Measurements from ENCODE around the gene LYZL4. TPM values are rescaled to one million over a fixed set of nuclear protein-coding genes. Genes with fewer than 3 reads are reported as not detected.

LYZL4 gene
- total RNA-seq, 3 donors from 2014 or later = not detected

DNA sequence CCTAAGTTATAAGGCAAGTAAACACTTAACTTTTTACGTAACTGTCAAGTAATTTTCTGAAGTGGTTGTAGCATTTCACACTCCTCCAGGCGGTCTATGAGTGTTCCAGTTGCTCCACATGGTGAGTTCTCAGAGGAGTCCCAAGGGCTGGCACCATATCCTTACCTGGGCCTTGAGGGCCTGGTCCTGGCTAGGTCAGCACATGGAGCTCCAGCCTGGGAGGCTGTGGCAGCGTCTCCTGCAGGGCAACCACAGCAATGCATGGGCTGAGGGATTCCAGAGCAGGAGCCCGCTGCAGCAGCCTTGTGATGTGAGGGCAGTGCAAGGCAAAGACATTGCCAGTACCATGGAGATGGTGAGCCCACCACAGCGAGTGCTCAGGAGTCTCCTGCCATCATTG is 32.2 kb upstream of the LYZL4 start:
- H3K4me3 ChIP-seq = no peak overlapping the region
- TF ChIP-seq, protein P1, sequence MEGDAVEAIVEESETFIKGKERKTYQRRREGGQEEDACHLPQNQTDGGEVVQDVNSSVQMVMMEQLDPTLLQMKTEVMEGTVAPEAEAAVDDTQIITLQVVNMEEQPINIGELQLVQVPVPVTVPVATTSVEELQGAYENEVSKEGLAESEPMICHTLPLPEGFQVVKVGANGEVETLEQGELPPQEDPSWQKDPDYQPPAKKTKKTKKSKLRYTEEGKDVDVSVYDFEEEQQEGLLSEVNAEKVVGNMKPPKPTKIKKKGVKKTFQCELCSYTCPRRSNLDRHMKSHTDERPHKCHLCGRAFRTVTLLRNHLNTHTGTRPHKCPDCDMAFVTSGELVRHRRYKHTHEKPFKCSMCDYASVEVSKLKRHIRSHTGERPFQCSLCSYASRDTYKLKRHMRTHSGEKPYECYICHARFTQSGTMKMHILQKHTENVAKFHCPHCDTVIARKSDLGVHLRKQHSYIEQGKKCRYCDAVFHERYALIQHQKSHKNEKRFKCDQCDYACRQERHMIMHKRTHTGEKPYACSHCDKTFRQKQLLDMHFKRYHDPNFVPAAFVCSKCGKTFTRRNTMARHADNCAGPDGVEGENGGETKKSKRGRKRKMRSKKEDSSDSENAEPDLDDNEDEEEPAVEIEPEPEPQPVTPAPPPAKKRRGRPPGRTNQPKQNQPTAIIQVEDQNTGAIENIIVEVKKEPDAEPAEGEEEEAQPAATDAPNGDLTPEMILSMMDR (IDR thresholded peaks at IDR 0.05) = no peak
- intact Hi-C loops (cut with DNase I, micrococcal nuclease) = loop anchor here (5.0 kb wide), 2 partner anchors 195 to 210 kb away; no protein-coding TSS in a partner anchor
- ATAC-seq = no peak
- DNase-seq = no peak
- H3K36me3 ChIP-seq (ENCODE audit: low read depth) = no peaks in the 10 kb centered on the region
- no peaks in the 10 kb centered on the region for H3K9me3 ChIP-seq
- no peaks in the 10 kb centered on the region for H3K4me1 ChIP-seq (ENCODE audit: low read depth)

DNA sequence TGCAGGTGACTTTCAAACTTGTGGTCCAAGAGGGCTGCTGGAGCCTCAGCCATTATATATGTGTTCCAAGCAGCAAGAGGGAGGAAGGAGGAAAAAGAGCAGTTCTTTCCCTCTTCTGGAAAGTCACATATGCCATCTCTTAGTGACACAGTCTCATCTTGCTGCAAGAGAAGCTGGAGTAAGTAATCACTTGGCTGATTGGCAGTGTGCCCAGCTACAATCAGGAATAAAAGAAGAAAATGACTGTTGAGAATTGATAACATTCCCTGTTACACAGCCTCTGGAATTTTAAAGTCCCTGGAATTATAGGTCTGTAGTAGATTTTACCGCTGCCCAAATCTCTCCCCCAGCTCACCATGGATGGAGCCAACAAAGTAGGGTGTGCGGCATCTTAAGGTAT is 31.4 kb upstream of the LYZL4 start:
- DNase-seq = no peak
- TF ChIP-seq, protein P1 (IDR thresholded peaks at IDR 0.05) = no peak
- no peak for ATAC-seq
- no peaks in the 10 kb centered on the region for H3K4me1 ChIP-seq (ENCODE audit: low read depth)
- H3K4me3 ChIP-seq = no peak overlapping the region
- no peaks in the 10 kb centered on the region for H3K36me3 ChIP-seq (ENCODE audit: low read depth)
- intact Hi-C loops (cut with DNase I, micrococcal nuclease) = loop anchor here (5.0 kb wide), 2 partner anchors 194 to 209 kb away; no protein-coding TSS in a partner anchor
- H3K9me3 ChIP-seq = no peaks in the 10 kb centered on the region

DNA sequence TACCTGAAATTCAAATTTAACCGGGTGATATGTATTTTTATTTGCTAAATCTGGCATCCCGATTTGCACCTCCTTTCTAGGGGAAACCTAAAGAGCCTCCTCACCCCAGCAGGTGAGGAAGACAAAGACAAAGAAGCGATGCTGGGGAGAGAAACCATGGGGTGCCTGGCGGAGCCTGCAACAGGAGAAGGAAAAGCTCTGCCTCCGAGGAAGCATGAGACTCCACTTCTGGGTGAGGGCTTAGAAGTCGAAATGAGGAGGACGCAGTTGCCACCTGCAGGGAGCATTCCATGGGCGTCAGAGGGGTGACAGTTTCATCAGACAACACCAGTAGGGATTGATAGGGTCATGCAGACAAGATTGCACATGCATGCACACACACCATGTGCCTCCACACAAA is 30.5 kb upstream of the LYZL4 start:
- TF ChIP-seq, protein P1 (IDR thresholded peaks at IDR 0.05) = no peak
- intact Hi-C loops (cut with DNase I, micrococcal nuclease) = loop anchor here (5.0 kb wide), 2 partner anchors 194 to 209 kb away; no protein-coding TSS in a partner anchor
- no peak for ATAC-seq
- Histone ChIP-seq H3K36me3 (ENCODE audit: low read depth) (no peaks in the 10 kb centered on the region), H3K9me3 (no peaks in the 10 kb centered on the region), H3K4me1 (ENCODE audit: low read depth) (no peaks in the 10 kb centered on the region), H3K4me3 (no peak overlapping the region)
- DNase-seq = no peak

DNA sequence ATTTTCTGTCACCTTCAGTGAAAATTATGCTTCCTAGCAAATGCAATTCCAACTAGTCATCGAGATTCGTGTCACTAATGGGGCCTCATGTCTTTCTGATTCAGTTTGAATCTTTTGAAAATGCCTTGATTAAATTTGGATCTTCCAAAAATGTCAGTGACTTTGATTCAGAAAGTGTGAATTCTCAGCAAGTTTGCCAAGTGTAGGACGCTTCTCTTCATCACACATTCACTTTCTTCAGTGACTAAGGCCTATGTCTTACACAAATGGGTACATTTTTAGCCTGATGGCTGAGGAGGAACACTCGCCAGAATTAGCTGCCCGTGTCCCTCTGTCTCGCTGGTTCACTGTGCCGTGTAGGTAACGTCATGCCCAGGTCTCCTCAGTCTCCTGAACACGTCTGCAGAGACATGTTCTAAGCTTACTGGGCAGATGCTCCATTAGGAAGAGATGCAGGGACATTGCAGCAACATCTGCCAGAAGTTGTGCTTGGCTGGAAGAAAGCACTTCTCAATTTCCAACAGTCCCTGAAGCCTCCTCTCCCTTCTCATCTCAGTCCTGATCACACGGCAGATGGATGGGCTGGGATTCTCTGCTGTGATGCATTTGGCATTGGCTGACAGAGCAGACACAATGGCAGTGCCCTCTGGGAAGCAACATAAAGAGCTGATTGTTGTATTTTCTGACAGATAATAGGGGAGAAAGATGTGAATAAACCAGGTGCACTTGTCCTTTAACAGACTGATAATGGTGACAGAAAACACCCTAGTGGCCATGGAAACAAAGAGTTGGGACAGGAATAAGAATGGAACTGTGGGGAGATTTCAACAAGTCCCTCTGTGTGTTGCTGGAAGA is 29.1 kb upstream of the LYZL4 start:
- Histone ChIP-seq H3K36me3 (ENCODE audit: low read depth) (no peaks in the 10 kb centered on the region), H3K9me3 (no peaks in the 10 kb centered on the region), H3K4me3 (no peak overlapping the region), H3K4me1 (ENCODE audit: low read depth) (no peaks in the 10 kb centered on the region)
- ATAC-seq (no peak), DNase-seq (no peak)
- TF ChIP-seq, protein P1 (IDR thresholded peaks at IDR 0.05) = no peak
- intact Hi-C loops (cut with DNase I, micrococcal nuclease) = loop anchor here (5.0 kb wide), 2 partner anchors 192 to 207 kb away; no protein-coding TSS in a partner anchor

DNA sequence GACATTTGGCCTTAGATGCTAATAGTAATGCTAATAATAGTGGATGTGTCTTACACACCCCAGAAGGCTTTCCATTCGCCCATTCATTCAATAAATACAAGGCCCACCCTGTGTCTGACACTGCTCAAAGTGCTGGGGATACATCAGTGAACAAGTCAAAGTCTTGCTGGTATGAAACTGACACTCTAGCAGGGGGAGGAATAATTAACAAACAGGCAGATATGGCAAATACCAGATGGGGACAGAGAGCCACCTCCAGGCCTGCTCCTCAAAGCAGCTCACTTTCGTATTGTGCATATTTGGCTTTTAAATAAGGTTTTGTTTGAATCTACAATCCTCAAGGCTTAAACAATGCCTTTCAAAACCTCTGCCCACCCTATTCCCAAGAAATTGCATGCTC is 28.3 kb upstream of the LYZL4 start:
- TF ChIP-seq, protein P1 (IDR thresholded peaks at IDR 0.05) = no peak
- H3K36me3 ChIP-seq (ENCODE audit: low read depth) = no peaks in the 10 kb centered on the region
- intact Hi-C loops (cut with DNase I, micrococcal nuclease) = no loop called here
- DNase-seq = no peak
- H3K4me3 ChIP-seq = no peak overlapping the region
- ATAC-seq = no peak
- H3K4me1 ChIP-seq (ENCODE audit: low read depth) = no peaks in the 10 kb centered on the region
- H3K9me3 ChIP-seq = no peaks in the 10 kb centered on the region

All from mucosa of descending colon (tissue), 3 donors.